Hematopoietic multipotent progenitor cell treated with erythropoietin and hydrocortisone succinate and interleukin-3 and kit ligand, for 4 days (in vitro differentiated cells): ENCODE data around the gene PLA2G1B.
A peak's percentile ranks its signal among the peaks of the same experiment; 100 is the strongest.

ENCODE experiments used
- DNase-seq: peaks from one replicate; pipeline ENCODE4 v3.0.0-alpha.2; 2015

The PLA2G1B gene

DNA sequence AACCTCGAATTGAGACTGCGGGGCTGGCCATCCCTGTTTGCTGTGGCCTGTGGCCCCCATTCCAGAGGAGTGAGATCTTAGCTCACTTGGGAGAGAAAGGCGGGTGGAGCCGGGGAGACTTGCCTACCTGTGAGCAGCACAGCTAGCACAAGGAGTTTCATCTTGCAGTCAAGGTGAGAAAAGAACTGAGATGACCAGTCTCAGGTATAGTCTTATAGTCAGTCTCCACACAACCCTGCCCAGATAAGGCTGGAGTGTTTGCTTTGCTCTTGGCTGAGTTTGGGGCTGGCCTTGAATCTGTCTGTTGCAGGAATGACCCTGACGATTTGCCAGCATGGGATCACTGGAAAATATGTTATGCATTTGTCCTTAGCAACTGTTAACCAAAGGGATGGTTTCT is at the start of gene PLA2G1B:
TSS of gene PLA2G1B (minus strand) at position 187 of the 400 bp plus-strand sequence. CDS start at position 161, 26 bp downstream.
- no peak for DNase-seq

DNA sequence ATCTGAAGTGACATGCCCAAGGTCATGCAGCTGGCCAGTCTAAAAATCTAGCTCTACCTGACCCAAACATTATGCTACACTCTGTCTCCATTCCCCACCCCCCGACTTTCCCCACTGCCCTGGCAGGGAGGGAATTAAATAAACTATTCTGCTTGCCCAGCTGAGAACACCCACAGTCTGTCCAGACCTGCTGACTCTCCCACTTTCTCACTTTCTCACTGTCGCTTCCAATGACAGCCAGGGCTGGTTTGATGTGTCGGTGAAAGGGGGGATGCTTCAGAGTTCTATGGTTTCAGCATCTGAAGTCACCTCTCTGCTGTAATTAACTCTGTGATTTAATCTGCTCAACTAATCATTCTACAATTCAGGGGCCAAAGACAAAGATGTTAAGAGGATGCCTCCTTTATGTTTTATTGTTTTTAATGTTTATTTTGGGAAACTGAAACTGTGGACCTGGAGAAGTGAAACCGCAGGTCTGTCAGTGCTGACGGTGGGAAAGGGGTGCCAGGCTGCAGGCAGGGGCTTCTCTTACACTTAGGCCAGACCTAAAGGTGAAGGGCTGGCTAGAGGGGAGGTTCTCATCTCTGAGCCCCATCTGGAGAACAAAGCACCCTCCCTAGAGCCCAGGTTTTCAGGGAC is 49.5 kb upstream of the PLA2G1B start:
- no peak for DNase-seq

DNA sequence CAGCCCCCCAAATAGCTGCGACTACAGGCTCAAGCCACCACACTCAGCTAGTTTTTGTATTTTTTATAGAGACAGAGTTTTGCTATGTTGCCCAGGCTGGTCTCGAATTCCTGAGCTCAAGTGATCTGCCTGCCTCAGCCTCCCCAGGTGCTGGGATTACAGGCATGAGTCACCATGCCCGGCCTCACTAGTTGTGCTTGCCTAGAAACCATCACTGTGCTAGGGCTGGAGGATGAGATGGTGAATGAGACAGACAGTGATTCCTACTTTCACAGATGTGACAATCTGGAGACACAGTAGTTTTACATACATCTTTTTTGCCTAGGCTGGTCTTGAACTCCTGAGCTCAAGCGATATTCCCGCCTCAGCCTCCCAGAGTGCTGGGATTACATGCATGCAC is 48.8 kb upstream of the PLA2G1B start:
- DNase-seq = no peak

DNA sequence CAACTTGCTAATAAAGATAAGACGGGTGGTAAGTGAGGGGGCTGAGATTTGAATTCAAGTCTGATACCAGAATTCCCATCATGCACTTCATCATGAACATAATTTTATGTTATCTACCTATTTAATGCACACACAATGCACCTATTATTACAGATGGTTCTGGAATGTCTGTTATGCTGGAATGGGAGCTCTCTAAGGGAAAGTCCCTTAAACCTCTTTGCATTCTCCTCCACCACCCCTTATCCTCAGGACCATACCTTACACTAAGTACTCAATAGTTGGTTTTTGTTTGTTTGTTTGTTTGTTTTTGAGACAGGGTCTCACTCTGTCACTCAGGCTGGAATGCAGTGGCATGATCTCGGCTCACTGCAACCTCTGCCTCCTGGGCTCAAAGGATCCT is 48.4 kb upstream of the PLA2G1B start:
- no peak for DNase-seq

DNA sequence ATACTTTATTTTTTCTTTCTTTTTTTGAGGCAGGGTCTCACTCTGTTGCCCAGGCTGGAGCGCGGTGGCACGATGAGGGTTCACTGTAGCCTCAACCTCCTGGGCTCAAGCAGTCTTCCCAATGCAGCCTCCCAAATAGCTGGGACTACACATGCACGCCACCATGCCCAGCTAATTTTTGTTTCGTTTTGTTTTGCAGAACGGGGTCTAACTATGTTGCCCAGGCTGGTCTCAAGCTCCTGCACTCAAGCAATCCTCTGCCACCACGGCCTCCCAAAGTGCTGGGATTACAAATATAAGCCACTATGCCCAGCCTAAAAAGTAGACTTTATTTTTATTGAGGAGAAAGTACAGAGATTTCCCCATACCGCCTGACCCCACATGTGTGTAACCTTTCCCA is 46.1 kb upstream of the PLA2G1B start:
- no peak for DNase-seq

DNA sequence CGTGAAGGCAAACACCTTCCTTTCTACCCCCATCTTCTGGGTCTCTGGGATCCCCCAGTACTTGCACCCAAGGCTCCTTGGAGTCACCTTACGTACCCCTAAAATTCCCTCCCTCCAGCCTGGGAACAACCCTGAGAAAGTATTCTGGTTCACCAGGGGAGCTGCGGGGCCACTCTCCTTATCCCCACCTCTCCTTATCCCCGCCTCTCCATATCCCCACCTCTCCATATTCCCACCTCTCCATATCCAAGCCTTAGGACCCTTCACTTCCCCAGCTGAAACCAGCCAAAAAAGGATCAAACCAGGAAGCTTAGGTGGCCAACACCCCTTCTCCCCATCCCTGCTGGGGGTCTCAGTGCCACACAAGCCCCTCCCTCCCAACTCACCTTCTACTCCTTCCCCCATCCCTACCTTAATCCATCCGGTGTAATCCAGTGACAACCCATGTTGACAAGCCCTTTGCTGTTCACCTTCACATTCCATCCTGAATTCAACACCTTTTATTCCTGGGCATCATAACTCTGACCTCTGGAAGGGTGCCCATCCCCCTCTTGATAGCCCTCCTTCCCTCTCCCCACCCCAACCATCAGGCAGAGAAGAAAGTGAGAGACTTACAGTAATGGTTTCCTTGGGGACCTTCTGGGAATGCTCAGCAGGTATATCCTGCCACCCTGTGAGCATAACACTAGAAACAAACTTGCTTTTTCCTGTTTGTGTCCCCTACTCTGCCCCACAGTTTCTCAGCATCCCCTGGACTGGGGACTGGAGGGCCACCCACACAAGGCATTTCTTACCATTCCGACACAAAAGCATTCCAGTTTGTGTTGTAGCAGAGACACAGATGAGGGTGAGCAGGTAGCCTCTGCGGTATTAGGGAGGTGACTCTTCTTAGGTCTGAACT is 43.0 kb upstream of the PLA2G1B start:
- no peak for DNase-seq

DNA sequence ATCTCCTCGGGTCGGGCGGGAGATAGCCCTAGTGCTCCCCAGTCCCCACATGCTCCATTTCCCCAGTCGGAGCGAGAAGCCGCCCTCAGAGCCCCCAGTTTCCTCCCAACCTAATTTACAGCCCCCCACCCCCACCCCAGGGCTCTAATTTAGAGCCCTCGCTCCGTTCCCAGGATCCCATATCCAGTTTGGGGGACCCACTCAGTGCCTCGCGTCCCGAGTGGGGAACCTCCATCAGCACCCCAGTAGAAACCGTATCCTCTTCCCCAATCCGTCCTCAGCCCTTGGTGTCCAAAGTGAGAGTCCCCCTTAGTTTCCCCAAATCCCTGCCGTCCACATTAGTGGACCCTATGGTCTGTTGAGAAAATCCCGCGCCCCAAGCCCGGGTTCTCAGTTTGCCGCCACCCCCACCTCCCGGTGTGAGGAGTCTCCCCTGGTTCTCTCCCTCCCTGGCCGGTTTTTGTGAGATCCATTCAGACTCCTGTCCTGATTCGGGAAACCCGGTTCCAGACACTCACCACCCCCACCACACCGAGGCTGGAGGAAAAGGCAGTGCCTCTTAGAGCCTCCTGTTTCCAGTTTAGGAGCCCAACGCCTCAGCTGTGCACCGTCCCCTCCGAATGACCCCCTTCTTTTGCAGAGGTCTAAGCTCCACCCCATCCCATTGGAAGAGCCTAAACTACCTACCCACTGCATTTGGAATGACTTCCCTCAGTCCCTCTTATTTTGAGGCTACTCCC is 42.2 kb upstream of the PLA2G1B start:
- no peak for DNase-seq

DNA sequence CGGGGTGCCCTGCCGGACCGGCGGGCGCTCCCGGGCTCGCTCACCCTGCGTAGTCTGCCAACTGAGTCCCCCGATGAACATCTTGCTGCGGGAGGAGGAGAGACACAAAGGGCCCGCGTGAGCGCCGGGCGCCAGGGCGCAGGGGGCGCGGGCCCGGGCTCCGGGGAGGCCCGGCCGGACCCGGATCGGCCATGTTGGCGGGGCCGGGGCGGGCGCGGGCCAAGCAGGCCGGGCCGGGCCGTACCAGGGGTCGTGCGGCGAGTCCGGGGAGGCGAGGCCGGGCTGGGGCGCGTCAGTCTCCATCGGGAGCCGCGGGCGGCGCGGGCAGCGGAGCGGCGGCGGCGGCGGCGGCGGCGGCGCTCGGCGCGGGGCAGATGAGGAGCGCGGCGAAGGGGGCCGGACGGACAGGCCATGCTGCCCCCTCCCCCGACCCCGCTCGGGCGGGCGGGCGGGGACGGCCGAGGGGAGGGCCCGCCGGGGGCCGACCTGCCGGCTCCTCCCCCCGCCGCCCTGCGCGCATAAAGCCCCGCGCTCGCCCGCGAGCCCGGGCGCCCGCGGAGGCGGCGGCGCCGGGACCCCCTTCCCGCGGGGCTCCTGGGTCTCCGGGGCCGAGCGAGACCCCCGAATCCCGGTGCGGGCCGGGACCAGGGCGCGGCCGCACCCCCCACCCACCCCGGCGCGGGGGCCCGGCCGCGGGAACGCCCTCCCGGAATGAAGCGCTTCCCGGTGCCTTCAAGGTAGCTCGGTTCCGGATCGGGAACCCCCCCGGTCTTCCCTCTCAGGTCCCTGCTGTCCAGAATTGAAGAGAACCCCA is 41.4 kb upstream of the PLA2G1B start, which contains the start of gene MSI1:
TSS of gene MSI1 (minus strand) at position 376 of the 814 bp plus-strand sequence. CDS start at position 303, 73 bp downstream.
- no peak for DNase-seq

DNA sequence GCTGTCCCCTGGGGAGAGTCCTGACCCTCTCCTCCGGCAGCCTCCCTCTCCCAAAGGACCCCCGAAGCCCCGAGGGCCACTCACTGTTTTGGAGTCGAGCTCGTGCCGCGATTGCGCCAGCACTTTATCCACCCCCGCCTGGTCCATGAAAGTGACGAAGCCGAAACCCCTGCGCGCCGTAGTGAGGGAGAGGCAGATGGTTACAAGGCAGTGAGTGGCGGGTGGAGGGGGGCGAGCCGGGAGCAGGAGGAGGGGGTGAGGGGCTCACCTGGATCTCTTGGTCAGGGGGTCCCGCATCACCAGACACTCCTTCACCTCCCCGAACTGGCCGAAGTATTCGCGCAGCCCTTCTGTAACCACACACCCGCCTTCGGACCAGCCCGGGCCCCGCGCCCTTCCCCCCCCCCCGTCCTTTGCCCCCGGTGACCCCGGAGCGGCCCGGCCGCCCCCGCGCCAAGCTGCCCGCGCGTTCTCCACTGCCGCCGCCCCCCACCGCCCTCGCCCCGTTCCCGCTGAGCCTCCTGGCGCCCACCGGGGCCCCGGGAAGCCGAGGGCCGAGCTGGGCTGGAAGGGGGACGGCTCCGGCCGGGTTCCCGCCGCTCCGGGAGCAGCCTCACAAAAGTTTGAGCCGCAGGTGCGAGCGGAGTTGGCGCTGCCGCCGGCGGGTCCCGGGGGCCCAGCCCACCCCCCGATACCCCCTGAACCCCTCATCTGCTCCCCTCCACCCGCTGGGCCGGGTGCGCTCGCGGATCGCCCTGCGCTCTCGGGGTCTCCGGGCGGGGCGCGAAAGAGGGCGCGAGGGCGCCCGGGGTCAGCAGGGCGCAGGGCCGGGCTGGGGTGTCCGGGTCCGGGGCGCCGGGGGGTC is 40.6 kb upstream of the PLA2G1B start:
- no peak for DNase-seq

DNA sequence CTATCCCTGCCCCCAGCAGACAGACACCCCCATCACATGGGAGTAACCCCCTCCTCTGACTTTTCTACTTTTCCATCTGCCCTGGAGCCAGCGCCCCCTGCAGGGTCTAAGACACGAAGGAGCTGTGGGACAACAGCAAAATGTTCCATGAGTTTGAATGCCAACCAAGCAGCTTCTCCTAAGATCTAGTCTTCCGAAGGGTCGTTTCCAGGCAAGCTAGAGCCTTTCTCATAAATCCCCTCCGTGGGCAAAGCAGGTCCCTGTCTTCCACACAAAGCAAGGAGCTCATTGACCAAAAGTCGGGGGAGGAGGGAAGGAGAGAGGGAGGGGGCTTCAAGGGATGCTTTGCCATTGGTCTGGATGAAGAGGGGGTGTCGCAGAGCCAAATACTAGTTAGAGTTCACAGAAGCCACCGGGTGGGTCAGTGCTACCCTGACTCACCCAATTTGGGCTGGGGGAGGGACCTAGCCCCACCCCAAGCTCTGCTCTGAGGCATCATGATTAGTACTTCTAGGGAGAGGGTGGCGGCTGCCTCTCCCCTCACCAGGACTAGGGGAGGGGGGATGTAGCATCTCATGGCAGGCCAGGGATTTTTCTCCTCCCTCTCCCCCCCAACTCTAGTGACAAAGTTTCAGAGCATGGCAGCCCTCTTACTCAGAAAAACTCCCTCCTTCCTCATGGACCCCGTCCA is 39.8 kb upstream of the PLA2G1B start:
- DNase-seq = peak; percentile 39

DNA sequence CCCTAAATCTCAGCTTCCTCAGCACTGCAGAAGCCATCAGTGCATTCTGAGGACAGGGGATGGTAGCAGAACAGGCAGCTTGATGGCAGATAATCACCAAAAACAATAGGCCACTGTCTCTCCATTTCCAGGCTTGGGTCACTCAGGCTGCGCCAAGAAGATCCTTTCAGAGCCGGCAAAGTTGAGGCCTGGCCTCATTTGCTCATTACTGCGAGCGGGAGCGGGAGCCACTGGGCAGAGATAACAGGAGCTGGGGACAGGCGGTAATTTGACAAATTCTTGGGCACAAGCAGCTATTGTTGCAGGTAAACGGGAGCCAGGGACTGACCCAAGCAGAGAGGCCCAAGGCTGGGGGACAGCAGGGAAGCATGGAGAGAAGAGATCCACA is 39.3 kb upstream of the PLA2G1B start:
- no peak for DNase-seq

DNA sequence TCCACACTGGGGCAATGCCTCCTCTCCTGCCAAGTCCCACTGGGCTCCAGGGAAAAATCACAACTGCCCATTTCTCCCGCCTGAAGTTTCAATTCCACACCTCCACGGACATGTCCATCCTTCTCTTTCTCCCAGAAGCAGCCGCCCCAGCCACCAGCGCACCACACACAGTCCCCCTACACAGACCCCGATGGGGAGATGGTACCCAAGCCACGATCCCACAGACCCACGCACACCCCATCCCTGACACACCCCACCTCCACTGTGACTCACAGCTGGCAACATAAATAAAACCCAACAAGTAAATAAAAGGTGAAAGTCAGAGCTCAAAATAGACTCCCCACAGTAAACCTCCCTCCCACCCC is 38.7 kb upstream of the PLA2G1B start:
- no peak for DNase-seq

DNA sequence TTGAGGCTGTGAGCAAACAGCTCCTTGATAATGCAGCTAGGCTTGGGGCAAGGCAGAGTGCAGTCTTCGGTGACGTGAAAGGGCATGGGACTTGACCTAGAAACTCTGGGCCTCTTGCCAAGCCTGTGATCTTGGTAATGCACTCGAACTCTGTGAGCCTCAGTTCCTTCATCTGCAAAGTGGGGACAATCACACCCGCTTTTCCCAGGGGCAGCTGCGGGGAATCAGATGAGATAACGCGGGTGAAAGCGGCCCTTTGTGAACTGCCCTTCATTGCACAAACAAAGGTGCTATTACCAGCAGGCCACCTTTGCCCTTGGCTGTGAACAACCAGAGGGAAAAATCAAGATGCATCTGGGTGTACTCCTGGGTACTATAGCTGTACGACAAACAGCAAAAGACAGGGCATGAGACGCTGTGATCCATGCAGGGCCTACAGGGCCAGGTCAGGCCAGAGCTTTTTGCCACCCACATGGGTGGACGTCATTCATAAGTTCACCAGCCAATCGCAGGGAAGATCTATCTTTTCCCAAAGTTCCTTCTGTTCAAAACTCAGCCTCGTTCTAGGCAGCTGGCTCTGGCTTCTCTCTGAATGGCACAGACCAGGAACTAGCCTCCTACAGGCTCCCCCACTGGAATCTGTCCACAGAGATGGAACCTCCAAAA is 38.2 kb upstream of the PLA2G1B start:
- DNase-seq = no peak

DNA sequence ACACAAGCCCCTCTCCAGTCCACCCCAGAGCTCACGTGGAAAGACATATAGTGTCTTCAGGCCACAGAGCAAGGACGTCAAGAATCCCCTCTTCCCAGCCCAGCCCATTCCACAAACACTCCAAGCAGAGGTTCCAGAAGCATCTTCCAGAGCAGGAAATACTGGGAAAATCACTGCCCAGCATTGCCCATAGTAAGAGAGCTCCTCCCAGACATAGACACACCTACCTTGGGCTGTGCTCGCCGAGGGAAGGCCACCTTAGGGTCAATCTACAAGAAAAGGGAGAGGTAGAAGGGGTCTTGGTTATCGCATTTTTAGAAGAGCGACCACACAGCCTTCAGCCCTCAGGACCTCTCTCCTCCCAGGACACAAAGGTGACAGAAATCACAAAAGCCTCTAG is 36.9 kb upstream of the PLA2G1B start:
- no peak for DNase-seq

DNA sequence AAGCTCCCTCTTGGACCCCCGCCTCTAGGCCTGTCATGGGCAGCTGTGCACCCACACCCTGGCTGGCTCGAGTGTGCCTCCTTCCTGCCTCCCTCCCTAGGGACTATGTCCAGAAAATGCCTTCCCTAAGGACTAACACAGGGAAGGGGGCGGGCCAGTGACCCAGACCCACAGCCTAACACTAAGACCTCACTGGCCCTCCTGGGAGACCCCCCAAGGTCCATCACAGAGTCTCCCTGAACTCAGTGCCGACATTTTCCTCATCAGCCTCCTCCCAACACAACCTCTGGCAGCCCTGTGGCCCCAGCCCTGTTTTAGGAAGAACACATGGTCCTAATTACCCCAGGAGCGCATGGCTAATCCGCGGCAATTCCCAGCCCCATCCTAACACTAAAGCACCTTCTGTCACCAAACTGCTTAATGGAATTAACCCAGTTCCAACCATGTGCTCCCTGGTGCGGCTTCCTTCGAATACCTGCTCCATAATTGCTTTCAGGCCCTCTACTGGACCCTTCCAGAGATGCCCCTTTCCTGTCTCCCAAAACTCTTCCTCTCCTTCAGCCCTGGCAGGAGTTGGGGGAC is 35.8 kb upstream of the PLA2G1B start:
- no peak for DNase-seq

DNA sequence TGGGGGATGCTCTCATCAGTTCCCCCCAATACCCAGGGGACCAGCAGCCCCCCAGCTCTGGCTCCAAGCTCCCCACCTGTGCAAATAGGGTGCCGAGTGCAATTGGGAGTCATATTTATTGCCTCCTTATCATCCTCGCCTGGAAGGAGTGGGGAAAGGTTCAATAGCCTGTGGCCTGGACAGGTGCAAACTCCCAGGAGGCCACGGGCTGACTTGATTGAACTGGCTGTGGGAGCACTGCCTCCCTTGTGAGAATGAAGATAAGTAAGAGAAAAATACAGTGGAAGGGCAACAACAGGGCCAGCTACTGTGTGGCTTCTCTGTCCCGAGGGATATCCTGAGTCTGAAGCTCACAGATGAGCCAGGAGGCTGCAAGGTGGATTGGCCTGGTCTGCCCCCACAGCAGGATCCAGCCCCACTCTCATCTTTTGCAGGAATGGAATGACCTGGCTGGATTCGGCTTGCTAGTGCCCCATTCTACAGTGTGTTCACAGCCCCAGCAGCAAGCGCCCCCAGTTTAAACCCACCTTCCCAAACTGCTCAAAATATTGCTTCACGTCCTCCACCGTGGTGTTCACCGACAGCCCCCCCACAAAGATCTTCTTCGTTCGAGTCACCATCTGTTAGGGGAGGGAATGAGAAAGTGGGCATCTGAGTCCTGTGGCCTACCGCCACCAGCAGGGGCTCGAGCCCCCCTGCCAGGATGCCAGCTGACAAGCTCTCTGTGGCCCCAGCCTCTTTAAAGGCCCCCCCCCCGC is 35.1 kb upstream of the PLA2G1B start:
- DNase-seq = no peak

DNA sequence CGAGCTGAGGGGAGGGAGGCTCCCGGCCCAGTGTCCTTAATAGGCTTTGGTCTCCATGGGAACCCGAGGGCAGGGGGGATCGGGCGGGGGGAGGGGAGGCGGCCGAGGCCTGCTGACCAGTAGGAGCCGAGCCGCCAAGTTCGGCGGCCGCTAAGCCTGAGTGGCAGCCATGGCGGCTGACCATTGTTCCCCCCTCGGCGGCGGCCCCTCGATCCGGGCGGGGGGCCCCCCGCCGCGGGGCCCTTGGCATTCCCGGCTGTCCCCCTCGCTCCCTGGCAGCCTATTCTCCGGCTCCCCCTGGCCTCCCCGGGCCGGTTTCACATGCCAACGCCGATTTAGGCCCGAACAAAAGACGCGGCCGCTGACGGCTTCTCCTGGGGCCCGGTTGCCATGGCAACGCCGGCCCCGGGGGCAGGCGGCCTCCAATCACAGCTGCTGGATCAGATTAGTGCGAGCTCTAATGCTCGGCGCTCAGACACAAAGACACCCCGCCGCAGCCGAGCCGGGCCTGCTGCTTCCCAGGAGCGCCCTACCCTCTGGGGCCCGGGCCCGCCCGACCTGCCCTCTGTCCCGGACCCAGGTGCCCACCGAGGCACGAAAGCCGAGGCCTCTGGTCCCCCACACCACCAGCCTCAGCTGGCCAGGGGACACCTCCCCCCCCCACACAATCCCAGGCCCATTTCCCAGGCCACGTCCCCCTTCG is 34.1 kb upstream of the PLA2G1B start:
- peak; percentile 83 for DNase-seq

DNA sequence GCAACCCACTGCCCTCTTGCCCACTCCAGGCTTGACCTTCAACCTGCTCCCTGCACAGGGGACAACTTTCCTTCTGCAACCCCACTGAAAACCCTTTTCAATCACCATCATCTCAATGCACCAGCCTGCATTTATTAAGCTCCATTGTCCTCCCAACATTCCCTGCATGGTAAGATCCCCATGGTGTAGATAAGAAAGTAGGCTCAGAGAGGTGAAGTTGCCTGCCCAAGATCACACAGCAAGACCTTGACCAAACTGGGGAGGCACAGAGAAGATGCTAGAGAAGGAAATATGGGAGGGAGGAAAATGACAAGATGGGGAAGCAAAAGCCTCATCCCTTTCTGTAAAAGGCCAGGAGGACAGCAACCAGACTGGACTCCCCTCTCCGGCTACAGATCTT is 31.5 kb upstream of the PLA2G1B start:
- no peak for DNase-seq
